Aorta (tissue), 5 donors: ENCODE measurements around the gene DDX41. TPM values are rescaled to one million over a fixed set of nuclear protein-coding genes. Genes with fewer than 3 reads are reported as not detected.

ENCODE experiments used
- ATAC-seq: fragments of 200-7000 bp; cut with Tn5 transposase; one replicate; pipeline ENCODE4 v1.9.1; 2022; ENCODE audit warnings: moderate library complexity; ENCODE audit not compliant: low FRiP score
- DNase-seq, 2 donors: peaks; one replicate each; pipeline ENCODE4 v3.0.0-alpha.2; 2020
- H3K27ac ChIP-seq, 2 donors: one replicate each; pipeline ENCODE4 v1.5.1; 2013; ENCODE audit warnings: low read length in 2 of 2, mild to moderate bottlenecking in 2 of 2, moderate library complexity in 2 of 2, control low read depth in 1 of 2, inconsistent platforms in 1 of 2, low read depth in 1 of 2
- H3K27me3 ChIP-seq, 2 donors: one replicate each; pipeline ENCODE4 v1.6.1; 2013; ENCODE audit warnings: control low read depth in 1 of 2, low read length in 1 of 2, mild to moderate bottlenecking in 1 of 2, moderate library complexity in 1 of 2; ENCODE audit not compliant: insufficient read depth in 2 of 2, control insufficient read depth in 1 of 2
- H3K36me3 ChIP-seq, 2 donors: one replicate each; pipeline ENCODE4 v1.6.1; 2013; ENCODE audit warnings: control low read depth in 1 of 2, low read length in 1 of 2, mild to moderate bottlenecking in 1 of 2; ENCODE audit not compliant: insufficient read depth in 2 of 2, control insufficient read depth in 1 of 2
- H3K4me1 ChIP-seq, 2 donors: one replicate each; pipeline ENCODE4 v1.6.1; 2013; ENCODE audit warnings: low read length in 2 of 2, control low read depth in 1 of 2, mild to moderate bottlenecking in 1 of 2, moderate library complexity in 1 of 2; ENCODE audit not compliant: insufficient read depth in 2 of 2, control insufficient read depth in 1 of 2
- H3K4me3 ChIP-seq, 2 donors: one replicate each; pipeline ENCODE4 v1.5.1; 2013; ENCODE audit warnings: low read length in 2 of 2, control low read depth in 1 of 2, mild to moderate bottlenecking in 1 of 2
- H3K9me3 ChIP-seq: one replicate; pipeline ENCODE4 v1.6.1; 2013; ENCODE audit warnings: mild to moderate bottlenecking, low read length; ENCODE audit not compliant: control insufficient read depth
- WGBS, 2 donors: extraction: QIAGEN DNeasy Blood & Tissue Kit; methylation state at CpG; one replicate each; pipeline ENCODE4 v1.1.7; 2013; 5-methylcytosine and 5-hydroxymethylcytosine counted together
- intact Hi-C, 2 donors: fragments of 100-400 bp; cut with DNase I; formaldehyde crosslinking; loops; one replicate each; pipeline versions ENCODE4 v1.14.2 to v1.15.0; 2022
- polyA plus RNA-seq, 2 donors: library from polyadenylated mRNA; stranded (reverse); fragments of 200-250 nt; gene quantifications; one replicate each; pipeline ENCODE4 v1.2.3, GENCODE V29; 2013
- total RNA-seq, 2 donors: library from RNA; stranded (reverse); fragmentation: NEBNext Ultra II Directional; extraction: Animal tissue kit (Norgen Biotek cat#: 25700); gene quantifications; one replicate each; pipeline ENCODE4 v1.2.1, GENCODE V29; 2021
- donor health status: healthy with polysubstance abuse.
- donor health status: Bipolar disorder and iron deficiency.
- donor health status: DM: no; HTN: no; CAD: no.
- donor health status: DM: no; HTN: no; CAD: no.
- donor health status: DM: yes; HTN: yes; CAD: no.

The DDX41 gene
- total and polyA plus RNA-seq, 4 donors = 45.0 to 95.4 (median 50.7) TPM

DNA sequence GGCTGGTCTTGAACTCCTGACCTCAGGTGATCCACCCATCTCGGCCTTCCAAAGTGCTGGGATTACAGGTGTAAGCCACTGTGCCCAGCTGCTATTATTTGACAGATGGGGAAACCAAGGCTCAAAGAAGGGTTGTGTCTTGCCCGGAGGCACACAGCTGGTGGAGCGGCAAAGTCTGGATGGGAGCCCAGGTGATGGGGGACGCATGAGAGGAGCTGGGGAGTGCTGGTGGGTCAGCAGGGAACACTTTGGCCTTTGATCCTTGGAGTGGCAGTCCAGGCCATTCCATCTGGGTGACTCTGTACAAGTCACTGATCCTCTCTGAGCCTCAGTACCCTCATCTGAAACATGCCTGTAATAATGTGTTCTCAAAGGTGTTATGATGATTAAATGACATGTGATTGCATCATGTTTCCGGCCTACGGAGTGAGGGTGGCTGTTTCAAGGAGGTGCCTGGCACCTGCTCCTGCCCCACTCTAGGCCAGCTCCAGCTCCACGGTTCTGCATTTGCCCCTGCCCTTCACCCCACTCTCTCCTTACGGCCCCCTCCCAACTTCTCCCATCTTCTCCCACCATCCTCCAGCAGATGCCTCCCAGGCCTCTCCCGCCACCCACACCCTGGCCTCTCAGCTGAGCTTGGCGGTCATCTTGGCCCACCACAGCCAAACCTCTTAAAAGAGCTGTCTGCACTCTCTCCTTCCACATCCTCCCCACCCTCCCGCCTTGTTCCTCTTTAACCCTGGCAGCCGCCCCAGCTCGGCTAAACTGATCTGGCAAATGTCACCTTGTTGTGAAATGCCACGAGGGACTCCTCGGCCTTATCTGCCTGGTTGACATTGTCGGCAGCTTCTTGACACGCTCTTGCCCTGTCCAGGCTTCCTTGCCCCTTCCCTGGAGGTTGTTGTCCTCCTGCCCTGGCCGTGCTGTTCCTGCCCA is 37.8 kb downstream of the DDX41 start:
- H3K36me3 ChIP-seq = no peaks in the 10 kb centered on the region
- H3K9me3 ChIP-seq = no peaks in the 10 kb centered on the region
- no peak overlapping the region for H3K4me3 ChIP-seq
- no peaks in the 10 kb centered on the region for H3K4me1 ChIP-seq
- no peaks in the 10 kb centered on the region for H3K27me3 ChIP-seq
- ATAC-seq (peak; percentile 62), DNase-seq (peak; percentile 88 to 89)
- H3K27ac ChIP-seq = peak overlapping the region in 1 of 2 donors; percentile 73
- WGBS, 2 donors = 11 to 13% methylated on average over 18 of the region's 18 CpGs
- intact Hi-C loops = no loop called here

DNA sequence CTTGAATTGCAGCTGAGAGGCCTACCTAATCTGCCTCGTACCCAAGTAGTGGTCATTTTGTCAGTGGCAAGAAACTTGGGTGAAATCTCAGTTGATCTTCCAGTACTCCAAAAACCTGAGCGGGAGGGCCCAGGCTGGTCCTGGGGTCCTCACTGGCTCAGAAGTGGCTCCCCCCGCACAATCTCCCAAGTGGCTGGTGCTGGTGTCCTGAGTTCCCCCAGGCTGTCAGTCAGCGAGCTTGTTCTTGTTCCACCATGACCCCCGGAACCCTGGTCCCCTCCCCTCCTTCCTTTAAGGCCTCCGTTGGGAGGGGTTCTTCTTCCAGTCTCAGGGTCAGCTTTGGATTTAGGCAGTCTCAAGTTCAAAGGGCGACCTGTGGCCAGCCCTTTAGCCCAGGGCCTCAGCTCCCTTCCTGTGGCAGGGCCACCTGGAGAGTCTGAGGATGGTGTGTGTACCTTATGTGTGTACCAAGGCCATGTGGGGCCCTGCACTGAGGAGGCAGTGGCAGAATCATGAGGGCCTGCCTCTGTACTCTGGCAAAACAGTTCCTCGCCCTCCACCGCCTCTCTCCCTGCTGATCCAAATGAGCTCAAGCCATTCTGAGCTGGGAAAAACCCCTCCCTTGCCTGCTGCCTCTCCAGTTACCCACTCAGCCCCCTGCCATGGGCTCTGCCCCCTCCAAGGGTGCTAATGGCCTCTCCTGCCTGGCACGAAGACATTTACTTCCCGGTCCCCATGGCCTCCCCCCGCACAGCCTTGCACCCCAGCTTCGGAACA is 38.9 kb downstream of the DDX41 start:
- DNase-seq = no peak
- H3K27ac ChIP-seq = peak overlapping the region in 1 of 2 donors; percentile 0
- no peak for ATAC-seq
- H3K4me3 ChIP-seq = no peak overlapping the region
- H3K27me3 ChIP-seq = no peaks in the 10 kb centered on the region
- no peaks in the 10 kb centered on the region for H3K4me1 ChIP-seq
- H3K36me3 ChIP-seq = no peaks in the 10 kb centered on the region
- 82 to 84% methylated on average over 13 of the region's 13 CpGs for WGBS, 2 donors
- intact Hi-C loops = no loop called here
- no peaks in the 10 kb centered on the region for H3K9me3 ChIP-seq

DNA sequence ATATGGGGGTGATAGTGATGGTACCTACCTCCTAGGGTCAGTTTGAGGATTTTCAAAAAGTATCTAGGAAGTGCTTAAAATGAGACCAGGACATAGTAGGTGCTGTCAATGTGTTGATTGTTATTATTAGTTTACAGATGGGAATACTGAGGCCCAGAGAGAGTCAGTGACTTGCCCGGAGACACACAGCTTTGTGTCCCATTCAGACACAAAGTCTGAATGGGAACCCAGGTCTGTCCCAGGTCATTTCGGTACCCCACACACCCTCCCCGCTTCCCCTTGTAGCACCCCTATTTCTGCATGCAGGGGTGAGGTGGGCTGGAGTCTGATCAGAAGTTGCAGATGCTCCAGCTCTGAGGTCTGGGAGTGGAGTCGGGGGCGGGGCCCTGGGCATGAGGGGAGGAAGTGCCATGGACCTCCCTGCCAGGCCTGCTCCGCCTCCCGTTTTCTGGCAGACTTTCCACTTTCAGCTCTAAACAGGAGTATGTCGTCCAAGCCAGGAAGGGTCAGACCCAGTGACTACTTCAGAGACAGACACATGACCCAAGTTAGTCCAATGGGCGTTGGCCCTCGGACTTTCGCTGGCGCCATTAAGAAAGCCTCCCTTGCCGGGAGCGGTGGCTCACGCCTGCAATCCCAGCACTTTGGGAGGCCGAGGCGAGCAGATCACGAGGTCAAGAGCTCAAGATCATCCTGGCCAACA is 40.1 kb downstream of the DDX41 start:
- H3K9me3 ChIP-seq = no peaks in the 10 kb centered on the region
- no peak overlapping the region for H3K4me3 ChIP-seq
- intact Hi-C loops = no loop called here
- peak; percentile 91 to 92 for DNase-seq
- H3K27ac ChIP-seq = peak overlapping the region in 1 of 2 donors; percentile 19
- H3K4me1 ChIP-seq = no peaks in the 10 kb centered on the region
- no peaks in the 10 kb centered on the region for H3K36me3 ChIP-seq
- 26 to 29% methylated on average over 18 of the region's 18 CpGs for WGBS, 2 donors
- ATAC-seq = peak; percentile 41
- H3K27me3 ChIP-seq = no peaks in the 10 kb centered on the region

DNA sequence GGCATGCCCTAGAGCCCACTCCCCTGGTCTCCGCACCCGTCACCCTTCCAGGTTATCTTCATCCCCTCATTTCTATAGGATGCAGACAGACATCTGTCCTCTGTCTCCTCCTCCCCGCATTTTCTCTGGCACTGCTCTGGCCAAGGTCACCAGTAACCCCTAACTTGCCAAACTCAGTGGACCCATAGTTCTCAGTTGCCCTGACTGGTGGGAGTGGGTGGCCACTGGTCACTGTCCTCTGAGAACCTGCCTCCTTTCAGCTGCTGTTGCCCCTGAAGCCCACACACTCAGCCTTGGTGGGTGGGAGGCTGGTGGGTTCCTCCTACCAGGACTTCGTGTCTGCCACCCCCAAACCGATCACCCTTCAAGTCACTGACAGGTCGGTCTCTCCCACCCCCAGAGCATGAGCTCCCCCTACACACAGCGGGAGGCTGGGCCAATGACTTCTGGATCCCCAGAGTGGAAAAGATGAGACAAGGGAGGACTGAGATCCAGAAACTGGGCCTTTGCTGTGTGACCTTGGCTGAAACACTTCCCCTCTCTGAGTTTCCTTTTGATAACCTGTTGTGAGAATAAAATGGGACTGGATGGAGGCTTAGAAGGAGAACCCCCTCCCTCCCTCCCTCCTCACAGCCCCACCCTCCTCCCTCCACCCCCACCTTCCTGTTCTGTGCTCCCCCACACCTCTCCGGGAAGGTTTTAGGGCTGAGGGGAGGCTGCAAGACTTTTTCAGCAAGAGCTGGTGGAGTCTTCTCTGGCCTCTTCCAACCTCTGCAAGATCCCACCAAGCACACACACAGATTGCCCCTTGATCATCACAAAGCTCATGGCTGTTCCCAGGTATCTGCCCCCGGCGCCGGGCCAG is 41.0 kb downstream of the DDX41 start:
- 24 to 25% methylated on average over 11 of the region's 11 CpGs for WGBS, 2 donors
- no peaks in the 10 kb centered on the region for H3K9me3 ChIP-seq
- no peaks in the 10 kb centered on the region for H3K4me1 ChIP-seq
- H3K4me3 ChIP-seq = no peak overlapping the region
- intact Hi-C loops = no loop called here
- ATAC-seq = no peak
- H3K36me3 ChIP-seq = no peaks in the 10 kb centered on the region
- no peak for DNase-seq
- no peaks in the 10 kb centered on the region for H3K27me3 ChIP-seq
- no peak overlapping the region for H3K27ac ChIP-seq

DNA sequence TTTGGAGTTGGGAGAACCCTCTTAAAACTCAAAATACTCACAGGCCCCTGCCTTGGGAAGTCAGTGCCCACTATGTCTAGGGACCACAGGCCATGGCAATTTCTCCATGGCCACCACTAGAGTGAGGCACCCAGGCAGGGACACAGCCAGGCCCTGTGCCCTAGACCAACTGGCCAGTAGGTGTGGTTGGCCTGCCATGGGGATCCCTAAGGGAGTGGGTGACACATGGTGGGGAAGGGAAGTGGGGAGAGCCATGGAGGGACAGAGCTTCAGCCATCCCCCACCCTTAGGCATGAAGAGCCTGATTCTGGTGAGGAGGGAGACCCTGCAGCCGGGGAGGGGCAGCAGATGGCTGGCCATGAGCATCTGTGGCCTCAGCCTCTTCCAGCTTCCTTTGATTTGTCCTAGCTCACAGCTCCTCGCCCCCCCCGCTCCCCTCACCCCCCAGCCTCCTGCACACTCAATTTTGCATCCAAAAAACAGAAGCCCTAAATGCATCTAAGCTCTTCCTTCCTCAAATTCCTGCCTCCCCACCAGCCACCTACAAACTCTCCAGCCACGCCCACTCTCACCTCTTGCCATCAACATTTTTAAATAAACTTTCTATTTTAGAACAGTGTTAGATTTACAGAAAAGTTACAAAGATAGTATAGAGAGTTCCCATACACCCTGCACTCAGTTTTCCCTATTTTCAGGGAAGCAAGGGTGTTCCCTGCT is 41.8 kb downstream of the DDX41 start:
- no peak overlapping the region for H3K4me3 ChIP-seq
- 14 to 18% methylated on average over 4 of the region's 4 CpGs for WGBS, 2 donors

DNA sequence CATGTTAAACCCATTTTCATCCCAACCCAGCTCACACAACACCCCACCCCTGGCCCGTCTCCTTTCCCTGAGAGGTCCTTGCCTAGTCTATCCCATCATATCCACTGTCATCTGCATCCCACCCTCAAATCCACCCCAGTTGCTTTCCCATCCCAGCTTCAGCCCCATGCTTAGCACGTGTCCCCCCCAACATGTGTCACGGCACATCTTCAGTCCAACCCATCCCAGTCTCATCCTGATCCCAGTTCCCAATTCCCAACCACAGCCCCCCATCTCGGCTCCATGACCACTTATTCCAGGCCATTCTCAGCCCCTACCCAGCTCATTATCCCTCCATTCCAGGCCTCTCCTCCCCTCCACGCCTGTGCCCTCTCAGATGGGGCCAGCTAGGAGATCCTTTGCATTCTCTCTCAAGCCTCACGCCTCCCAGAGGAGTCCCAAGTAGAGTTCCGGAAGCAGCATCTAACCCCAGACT is 42.7 kb downstream of the DDX41 start:
- 20 to 21% methylated on average over 7 of the region's 7 CpGs for WGBS, 2 donors
- H3K4me3 ChIP-seq = no peak overlapping the region
- no peak for ATAC-seq
- DNase-seq = no peak
- no peaks in the 10 kb centered on the region for H3K9me3 ChIP-seq
- H3K27me3 ChIP-seq = no peaks in the 10 kb centered on the region
- intact Hi-C loops = no loop called here
- peak overlapping the region in 1 of 2 donors; percentile 9 for H3K27ac ChIP-seq
- H3K4me1 ChIP-seq = no peaks in the 10 kb centered on the region
- H3K36me3 ChIP-seq = no peaks in the 10 kb centered on the region

More for the DNA sequence above, 41.8 kb downstream of the DDX41 start:
- no peak for DNase-seq
- ATAC-seq = no peak
- Histone ChIP-seq H3K4me1 (no peaks in the 10 kb centered on the region), H3K27me3 (no peaks in the 10 kb centered on the region), H3K27ac (no peak overlapping the region), H3K36me3 (no peaks in the 10 kb centered on the region), H3K9me3 (no peaks in the 10 kb centered on the region)
- intact Hi-C loops = no loop called here

DNA sequence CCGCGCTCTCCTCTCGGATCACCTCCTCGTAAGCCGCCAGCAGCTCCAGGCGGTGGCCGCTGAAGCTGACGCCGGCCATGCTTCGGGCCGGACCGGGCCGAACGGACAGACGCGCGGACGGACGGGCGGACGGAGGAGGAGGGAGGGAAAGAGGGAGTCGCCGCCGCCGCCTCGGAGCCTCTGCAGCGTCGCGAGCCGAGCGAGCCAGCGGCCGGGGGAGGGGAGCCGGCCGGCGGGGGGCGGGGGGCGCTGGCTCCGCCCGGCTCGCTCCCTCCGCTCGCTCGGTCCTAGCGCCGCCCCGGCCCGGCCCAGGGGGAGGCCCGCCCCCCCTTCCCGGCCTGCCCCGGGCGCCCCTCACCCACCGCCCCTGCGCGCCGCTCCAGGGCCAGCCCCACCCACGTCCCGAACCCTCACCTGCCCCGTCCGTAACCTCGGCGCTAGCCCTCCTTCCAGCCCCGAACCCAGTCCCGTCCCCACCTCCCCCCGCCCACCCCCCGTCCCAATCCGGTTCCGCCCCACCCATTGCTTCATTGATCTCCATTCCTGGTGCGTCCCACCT is 43.2 kb downstream of the DDX41 start, which contains the start of gene DBN1:
Gene DBN1, minus strand, starts transcription at position 192 of the 559 bp plus-strand sequence. Its CDS starts 113 bp downstream, at position 79.
- WGBS, 2 donors = 0 to 1% methylated on average over 16 to 69 of the region's 69 CpGs
- H3K9me3 ChIP-seq = no peaks in the 10 kb centered on the region
- intact Hi-C loops = no loop called here
- ATAC-seq = peak; percentile 47
- H3K27me3 ChIP-seq = no peaks in the 10 kb centered on the region
- DNase-seq = peak in 1 of 2 donors; percentile 87
- peak within 1 kb of the TSS in 1 of 2 donors; percentile 48 for H3K27ac ChIP-seq
- H3K4me3 ChIP-seq = peak within 1 kb of the TSS; percentile 51 to 77
- no peaks in the 10 kb centered on the region for H3K4me1 ChIP-seq
- H3K36me3 ChIP-seq = no peaks in the 10 kb centered on the region
